BJ (cell line): ENCODE data around the gene PTPRCAP. TPM values are rescaled to one million over a fixed set of nuclear protein-coding genes. Genes with fewer than 3 reads are reported as not detected.
A peak's percentile ranks its signal among the peaks of the same experiment; 100 is the strongest.
"Not testable (repeated sequence)": the region's sequence is repeated elsewhere in the genome, so short reads cannot be mapped to it uniquely, and the experiment has no call there.

ENCODE experiments used
- CTCF ChIA-PET: fragments of 350-600 bp; formaldehyde crosslinking; extraction: SDS; loops from one replicate; lab custom pipeline; 2021; ENCODE audit warnings: antibody characterized with exemption, inconsistent platforms; lab: Yijun Ruan, JAX
- POLR2A ChIA-PET: fragments of 300-600 bp; sonication (Branson Sonifier 250); formaldehyde crosslinking; extraction: SDS; loops from one replicate; lab custom pipeline; 2021; ENCODE audit warnings: antibody characterized with exemption; lab: Charles Lee
- DNase-seq: peaks from one replicate; pipeline ENCODE4 v3.0.0-alpha.2; 2011; ENCODE audit warnings: low read depth
- H3K27me3 ChIP-seq: 2 replicates; pipeline ENCODE4 v1.6.0; 2011; ENCODE audit warnings: low read length; ENCODE audit not compliant: control insufficient read depth, insufficient read depth
- H3K36me3 ChIP-seq: 2 replicates; pipeline ENCODE4 v1.5.1; 2011; ENCODE audit warnings: low read length; ENCODE audit not compliant: control insufficient read depth, insufficient read depth
- H3K4me3 ChIP-seq: 2 replicates; pipeline ENCODE4 v1.5.1; 2011; ENCODE audit warnings: low read depth, mild to moderate bottlenecking, control low read depth, low read length
- CTCF ChIP-seq: IDR thresholded peaks from 2 replicates; pipeline ENCODE4 v1.5.1; 2011; ENCODE audit warnings: low read depth, mild to moderate bottlenecking, control low read depth, inconsistent platforms, low read length, moderate library complexity; ENCODE audit not compliant: insufficient read depth
- polyA plus RNA-seq: library from polyadenylated mRNA; depleted of rRNA; stranded (reverse); fragments of >200 nt; gene quantifications from 2 replicates; pipeline ENCODE4 v1.2.3, GENCODE V29; 2011

The PTPRCAP gene
- polyA plus RNA-seq, 1 experiment: 0.43 TPM

- TF ChIP-seq CTCF: no peak
- peak within 1 kb of the TSS; percentile 98 for H3K4me3 ChIP-seq
- peaks cover 18% of the 10 kb centered on the region for H3K36me3 ChIP-seq
- CTCF ChIA-PET: interaction anchor here (0.6 to 1.8 kb wide), 5 partner anchors 15 to 165 kb away, joined by 3 to 4 read pairs (median 4); partner anchors contain the start of genes CORO1B and PPP1CA
- H3K27me3 ChIP-seq: no peaks in the 10 kb centered on the region
- POLR2A ChIA-PET: no interaction called here
- peak; percentile 83 for DNase-seq
Measured at GRCh38 chr11:67428052-67429001, 9.2 kb downstream of the PTPRCAP start, which contains the start of gene RPS6KB2. TSS of gene RPS6KB2 (plus strand) at chr11:67428494. CDS start at chr11:67428546, 52 bp downstream.

- Histone ChIP-seq H3K4me3 (peak overlapping the region; percentile 98), H3K36me3 (peaks cover 12% of the 10 kb centered on the region)
- CTCF ChIA-PET: interaction anchor here (0.7 to 1.8 kb wide), 2 partner anchors 15 to 26 kb away, joined by 3 to 4 read pairs; partner anchors contain the start of genes CORO1B and PPP1CA
- POLR2A ChIA-PET, DNase-seq, H3K27me3 ChIP-seq: not testable (repeated sequence)
Measured at GRCh38 chr11:67427364-67427859, 10.1 kb downstream of the PTPRCAP start.

GRCh38 chr11:67423891-67424613, 13.4 kb downstream of the PTPRCAP start:
- no peak for DNase-seq
- CTCF ChIA-PET: interaction anchor here (0.6 to 1.0 kb wide), 2 partner anchors 27 to 36 kb away, joined by 3 read pairs; no protein-coding TSS in a partner anchor

GRCh38 chr11:67423466-67423865, 14.0 kb downstream of the PTPRCAP start:
- CTCF ChIA-PET: no interaction called here
- POLR2A ChIA-PET: no interaction called here

More at GRCh38 chr11:67423891-67424613, 13.4 kb downstream of the PTPRCAP start:
- Histone ChIP-seq H3K36me3 (no peaks in the 10 kb centered on the region), H3K27me3 (no peaks in the 10 kb centered on the region), H3K4me3 (no peak overlapping the region)
- TF ChIP-seq CTCF: no peak
- POLR2A ChIA-PET: no interaction called here

More at GRCh38 chr11:67423466-67423865, 14.0 kb downstream of the PTPRCAP start:
- DNase-seq: no peak
- TF ChIP-seq CTCF: no peak
- no peak overlapping the region for H3K4me3 ChIP-seq
- H3K27me3 ChIP-seq: no peaks in the 10 kb centered on the region
- no peaks in the 10 kb centered on the region for H3K36me3 ChIP-seq
